Hematopoietic multipotent progenitor cell treated with erythropoietin and hydrocortisone succinate and interleukin-3 and kit ligand, for 15 days (in vitro differentiated cells): ENCODE data around the gene KDM8.

Experiments
- DNase-seq: peaks from one replicate; pipeline ENCODE4 v3.0.0-alpha.2; 2015; ENCODE audit warnings: low spot score

Gene KDM8

DNA sequence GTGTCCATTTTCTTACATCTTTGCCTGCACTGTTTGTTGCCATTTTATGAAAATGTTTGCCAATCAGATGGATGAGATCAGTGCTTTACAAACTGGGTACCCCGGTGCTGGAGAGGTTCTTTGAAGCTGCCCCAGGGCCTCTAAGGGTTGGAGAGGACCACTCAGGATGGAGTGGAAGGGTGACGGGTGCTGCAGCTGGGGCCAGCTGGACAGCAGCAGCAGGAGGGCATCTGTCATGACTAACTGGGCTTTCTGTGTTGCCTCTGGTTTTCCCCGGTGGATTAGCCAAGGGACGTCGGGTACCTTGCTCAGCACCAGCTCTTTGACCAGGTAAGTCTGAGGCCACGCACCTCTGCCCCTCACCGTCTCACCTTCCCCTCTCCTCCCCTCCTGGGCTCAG lies 12.3 kb downstream of the KDM8 start:
- no peak for DNase-seq

GRCh38 chr16:27216297-27216885 lies 13.1 kb downstream of the KDM8 start:
- DNase-seq = no peak

GRCh38 chr16:27217256-27217655 lies 13.9 kb downstream of the KDM8 start:
- DNase-seq = no peak

- DNase-seq = no peak
Measured at GRCh38 chr16:27218756-27219155, 15.4 kb downstream of the KDM8 start.

DNA sequence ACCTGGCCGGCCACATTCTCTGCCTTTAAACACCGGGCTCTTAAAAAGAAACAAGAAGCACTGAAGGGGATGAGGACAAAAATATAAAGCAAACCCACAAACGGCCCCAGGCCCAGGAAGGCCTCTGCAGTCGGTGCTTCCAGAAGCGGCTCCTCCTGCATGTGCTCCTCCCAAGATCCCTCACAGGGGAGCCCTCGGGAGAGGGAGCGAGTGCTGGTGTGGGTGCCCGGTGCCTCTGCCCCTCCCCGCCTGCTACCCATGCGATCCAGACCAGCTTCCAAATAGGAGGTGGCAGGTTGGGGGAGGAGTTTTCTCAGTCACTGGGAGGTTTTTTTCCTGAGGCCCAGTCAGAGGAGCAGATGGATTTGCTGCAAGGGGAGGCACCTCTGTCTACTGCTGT lies 15.8 kb downstream of the KDM8 start:
- DNase-seq = no peak

DNA sequence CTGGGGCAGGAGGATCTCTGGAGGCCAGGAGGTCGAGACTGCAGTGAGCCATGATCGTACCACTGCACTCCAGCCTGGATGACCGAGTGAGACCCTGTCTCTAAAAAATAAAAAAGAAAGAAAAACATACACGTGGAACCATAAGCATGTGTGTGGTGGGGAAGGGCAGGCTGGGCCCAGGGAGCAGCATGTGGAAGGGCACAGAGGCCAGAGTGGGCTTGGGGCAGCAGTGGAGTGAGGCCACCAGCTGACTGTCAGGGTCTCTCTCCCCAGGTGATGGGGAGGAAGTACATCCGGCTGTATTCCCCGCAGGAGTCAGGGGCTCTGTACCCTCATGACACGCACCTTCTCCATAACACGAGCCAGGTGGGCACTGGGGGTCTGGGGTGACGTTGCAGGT lies 16.8 kb downstream of the KDM8 start:
- DNase-seq = no peak

DNA sequence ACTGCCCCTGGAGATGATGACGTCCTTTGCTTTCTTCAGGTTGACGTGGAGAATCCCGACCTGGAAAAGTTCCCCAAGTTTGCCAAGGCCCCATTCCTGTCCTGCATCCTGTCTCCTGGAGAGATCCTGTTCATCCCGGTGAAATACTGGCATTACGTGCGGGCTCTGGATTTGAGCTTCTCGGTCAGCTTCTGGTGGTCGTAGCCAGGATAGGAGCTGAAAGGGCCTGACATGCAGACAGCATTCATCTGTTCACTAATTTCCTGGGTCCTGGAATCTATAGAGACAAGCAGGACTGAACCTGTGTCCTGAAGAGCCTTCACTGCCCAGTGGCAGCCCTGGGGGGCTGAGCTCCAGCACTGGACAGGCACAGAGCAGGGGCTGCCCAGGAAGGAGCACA lies 17.2 kb downstream of the KDM8 start:
- DNase-seq = no peak

DNA sequence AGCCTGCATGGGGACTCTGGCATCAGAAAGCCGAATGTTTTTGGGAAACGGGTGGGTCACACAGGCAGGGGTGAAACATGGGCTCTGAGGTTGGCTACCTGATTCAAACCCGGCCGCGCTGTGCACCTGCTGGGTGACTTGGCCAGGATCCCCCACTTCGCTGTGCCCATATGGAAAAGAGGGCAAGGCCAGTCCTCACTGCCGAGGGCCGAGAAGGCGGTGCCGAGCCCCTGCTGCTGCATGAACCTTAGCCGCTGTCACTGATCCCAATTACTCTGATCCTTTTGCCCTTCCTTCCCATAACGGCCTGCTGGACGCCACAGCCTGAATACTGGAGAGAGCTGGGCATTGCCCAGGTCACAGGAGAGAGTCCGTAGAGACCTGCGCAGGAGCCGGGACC lies 17.7 kb downstream of the KDM8 start:
- DNase-seq = no peak

DNA sequence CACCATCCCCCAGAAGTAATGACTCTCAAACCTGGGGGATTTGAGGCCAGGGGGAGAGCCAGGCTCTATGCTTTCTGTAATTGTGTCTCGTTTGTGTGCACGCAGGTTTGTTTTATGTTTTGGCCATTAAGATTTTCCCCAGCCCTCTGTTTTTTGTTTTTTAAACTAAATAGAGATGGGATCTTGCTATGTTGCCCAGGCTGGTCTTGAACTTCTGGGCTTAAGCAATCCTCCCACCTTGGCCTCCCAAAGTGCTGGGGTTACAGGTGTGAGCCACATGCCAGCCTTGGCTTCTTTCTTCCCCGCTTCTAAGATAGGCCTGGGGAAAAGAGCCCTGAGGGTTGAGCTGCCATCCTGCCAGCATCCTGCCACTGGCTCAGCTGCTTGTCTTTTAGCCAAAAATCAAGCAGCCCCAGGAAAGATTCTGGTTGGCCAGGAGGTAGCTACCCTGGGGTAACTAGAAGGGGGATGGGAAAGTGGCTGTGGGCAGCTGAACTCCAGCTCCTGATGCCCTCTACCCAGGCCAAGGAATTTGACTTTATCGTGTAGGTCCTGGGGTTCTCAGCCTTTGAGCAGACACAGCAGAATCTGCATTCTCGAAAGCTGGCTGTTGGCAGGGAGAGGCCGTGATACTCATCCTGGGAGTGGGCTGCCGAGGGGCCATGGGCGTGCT lies 18.4 kb downstream of the KDM8 start:
- DNase-seq = no peak

- no peak for DNase-seq
Measured at GRCh38 chr16:27222249-27223225, 19.2 kb downstream of the KDM8 start.

DNA sequence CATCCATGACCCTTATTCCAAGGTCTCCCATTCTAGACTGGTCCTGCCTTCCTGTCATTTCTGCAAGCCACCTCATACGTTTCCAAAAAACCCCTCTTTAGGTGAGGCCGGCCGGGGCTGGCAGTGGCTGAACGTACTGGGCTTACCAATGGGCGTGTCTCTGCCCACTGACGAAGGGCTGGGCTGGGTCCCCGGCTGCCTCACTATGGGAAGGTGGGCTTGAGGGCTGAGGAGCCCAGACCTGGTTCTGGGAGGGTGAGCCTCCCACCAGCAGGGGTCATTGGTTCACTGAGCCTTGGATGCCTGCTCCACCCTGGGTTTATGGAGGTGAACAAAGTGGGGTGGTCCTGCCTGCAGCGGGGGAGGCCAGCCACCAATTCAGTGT lies 19.9 kb downstream of the KDM8 start:
- DNase-seq = no peak

GRCh38 chr16:27223701-27224100 lies 20.4 kb downstream of the KDM8 start:
- DNase-seq = no peak

DNA sequence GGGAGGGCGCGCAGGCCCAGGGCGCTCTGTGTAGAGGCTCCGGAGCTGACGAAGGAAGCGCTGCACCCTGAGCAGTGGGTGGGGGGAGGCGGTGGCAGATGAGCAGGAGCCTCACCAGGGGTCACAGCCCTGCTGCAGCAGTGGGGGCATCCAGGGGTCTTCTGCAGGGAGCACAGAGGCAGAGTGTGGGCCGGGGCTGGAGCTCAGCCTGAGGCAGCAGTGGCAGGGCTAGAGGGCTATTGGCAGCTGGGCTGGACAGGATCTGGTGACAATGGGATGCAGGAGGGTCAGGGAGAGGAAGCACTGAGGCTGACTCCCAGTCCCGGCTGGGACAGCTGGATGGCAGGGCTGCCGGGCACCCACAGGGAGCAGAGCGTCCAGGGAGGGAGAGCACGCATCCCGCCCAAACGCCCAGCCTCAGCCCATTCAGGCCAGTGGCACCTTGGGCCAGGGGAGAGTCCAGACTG lies 21.0 kb downstream of the KDM8 start:
- DNase-seq = no peak

DNA sequence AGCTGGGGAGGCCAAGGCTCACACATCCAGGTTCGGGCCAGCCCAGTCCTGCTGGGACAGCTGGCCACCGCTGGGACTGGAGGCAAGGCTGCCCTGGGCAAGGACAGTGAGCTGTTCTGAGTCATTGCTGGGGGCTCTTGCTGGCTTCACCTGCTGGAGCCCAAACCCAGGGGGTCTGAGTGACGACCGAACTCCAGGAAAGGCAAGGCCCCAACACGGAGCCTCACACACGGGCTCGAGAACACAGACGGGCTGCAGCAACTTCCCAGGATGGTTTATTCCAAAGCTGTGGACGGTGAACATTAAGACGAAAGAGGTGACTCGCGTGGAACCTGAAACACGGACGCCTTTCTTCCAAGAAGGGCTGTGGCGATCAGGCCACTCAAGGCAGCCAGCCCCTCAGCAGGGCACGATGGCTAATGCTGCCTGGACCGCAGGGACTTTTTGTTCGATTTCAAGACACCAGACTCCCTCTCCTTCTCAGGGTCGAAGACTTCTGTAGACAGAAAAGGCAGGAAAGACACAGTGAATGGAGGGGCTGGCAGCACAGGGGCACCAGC lies 21.5 kb downstream of the KDM8 start:
- no peak for DNase-seq

DNA sequence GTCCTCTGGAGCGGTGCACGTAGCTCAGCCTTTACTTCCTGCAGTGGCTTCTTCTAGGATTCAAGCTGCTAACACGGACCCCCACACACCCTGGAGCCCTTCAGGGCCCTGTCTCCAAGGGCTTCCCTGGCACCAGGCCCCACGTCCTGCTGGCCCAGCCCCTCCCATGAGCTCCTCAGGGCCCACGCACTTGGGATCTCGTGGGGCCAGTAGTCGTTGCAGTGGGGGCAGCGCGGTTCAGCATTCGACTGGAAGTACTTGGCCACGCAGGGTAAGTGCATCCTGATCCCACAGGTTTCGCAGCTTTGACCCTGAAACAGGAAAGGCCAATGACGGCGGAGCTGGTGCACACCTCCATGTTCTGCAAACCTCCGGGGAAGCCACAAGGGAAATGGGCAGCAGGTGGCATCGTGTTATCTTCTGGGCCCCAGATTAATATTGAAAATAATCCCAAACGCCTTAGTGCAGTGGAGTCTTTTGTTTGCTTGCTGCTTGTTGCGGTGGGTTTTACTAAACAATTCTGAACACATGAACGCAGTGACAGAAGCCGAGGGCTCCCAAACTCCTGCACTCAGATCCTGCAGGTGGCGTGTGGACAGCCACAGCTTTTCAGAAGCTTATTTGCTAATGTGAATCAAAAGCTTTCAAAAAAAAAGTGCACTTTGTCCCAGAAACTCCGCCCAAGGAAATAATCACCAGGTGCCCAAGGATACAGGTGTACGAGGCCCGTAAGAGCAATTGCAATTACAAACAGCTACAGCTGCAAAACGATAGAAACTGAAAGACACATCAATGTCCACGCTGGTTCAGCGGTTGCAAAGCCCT lies 22.4 kb downstream of the KDM8 start:
- no peak for DNase-seq

DNA sequence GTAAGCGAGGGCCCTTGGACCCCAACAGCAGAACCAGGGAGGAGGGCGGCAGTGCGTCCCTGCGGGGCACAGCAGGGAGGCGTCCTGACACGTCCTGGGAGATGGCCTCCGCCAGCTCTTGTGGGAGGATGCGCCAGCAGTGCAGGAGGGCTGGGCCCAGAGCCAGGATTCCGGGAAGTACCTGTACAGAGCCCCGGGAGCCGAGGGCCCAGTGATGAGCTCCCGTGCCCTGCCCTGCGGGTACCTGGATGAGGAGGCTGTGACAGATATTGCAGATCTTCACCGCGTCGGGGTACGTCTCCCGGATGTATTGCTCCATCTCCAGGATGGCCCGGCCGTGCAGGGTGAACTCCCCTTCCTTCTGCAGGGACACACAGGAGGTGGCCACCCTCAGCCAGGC lies 23.1 kb downstream of the KDM8 start:
- no peak for DNase-seq

- DNase-seq = no peak
Measured at GRCh38 chr16:27226976-27227705, 23.8 kb downstream of the KDM8 start.

DNA sequence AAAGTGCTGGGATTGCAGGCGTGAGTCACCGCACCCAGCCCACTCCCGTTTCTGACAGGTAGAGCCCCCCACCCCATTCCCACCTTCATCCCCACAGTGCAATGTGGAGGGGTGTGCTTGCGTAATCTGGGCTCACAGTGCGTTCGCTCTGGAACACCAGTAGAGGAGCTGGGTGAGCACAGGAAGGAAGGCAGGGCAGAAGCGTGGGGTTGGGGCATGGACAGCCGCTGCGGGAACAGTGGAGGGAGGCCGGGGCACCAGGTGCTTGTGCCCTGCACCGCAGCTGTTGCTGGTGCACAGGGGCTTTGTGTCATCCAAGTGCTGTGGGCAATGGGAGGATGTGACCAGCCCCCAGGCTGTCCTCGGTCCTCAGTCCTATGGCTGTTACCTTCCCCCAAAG lies 24.7 kb downstream of the KDM8 start:
- no peak for DNase-seq

GRCh38 chr16:27228621-27229501 lies 25.5 kb downstream of the KDM8 start:
- no peak for DNase-seq

GRCh38 chr16:27229891-27230470 lies 26.7 kb downstream of the KDM8 start:
- DNase-seq = no peak
